Left lung (tissue), 10 donors: ENCODE measurements around the gene NAA40. TPM values are rescaled to one million over a fixed set of nuclear protein-coding genes. Genes with fewer than 3 reads are reported as not detected.
A peak's percentile ranks its signal among the peaks of the same experiment; 100 is the strongest.

Experiments used
- ATAC-seq: fragments of 200-7000 bp; cut with Tn5 transposase; one replicate; pipeline ENCODE4 v1.9.1; 2020; ENCODE audit warnings: moderate library complexity
- DNase-seq, 4 donors: peaks; one replicate each; pipeline ENCODE4 v3.0.0-alpha.2; 2013 to 2020
- H3K27ac ChIP-seq, 2 donors: fragments of 200-600 bp; sonication (generic) in 1 of 2; one replicate each; pipeline versions ENCODE4 v1.5.0 to v1.8.0; 2020 to 2021
- H3K27me3 ChIP-seq, 2 donors: fragments of 200-600 bp; sonication (generic) in 1 of 2; one replicate each; pipeline versions ENCODE4 v1.5.0 to v1.8.0; 2020 to 2021
- H3K36me3 ChIP-seq, 2 donors: fragments of 200-600 bp; sonication (generic) in 1 of 2; one replicate each; pipeline versions ENCODE4 v1.5.0 to v1.8.0; 2020 to 2021
- H3K4me1 ChIP-seq, 2 donors: fragments of 200-600 bp; one replicate each; pipeline ENCODE4 v1.8.0; 2021
- H3K4me3 ChIP-seq, 2 donors: fragments of 200-600 bp; sonication (generic) in 1 of 2; one replicate each; pipeline versions ENCODE4 v1.5.0 to v1.8.0; 2020 to 2021; ENCODE audit warnings: mild to moderate bottlenecking in 1 of 2
- H3K9me3 ChIP-seq, 2 donors: fragments of 200-600 bp; sonication (generic) in 1 of 2; one replicate each; pipeline versions ENCODE4 v1.5.0 to v1.8.0; 2020 to 2021
- intact Hi-C, 2 donors: fragments of 100-400 bp; cut with DNase I; formaldehyde crosslinking; loops; one replicate each; pipeline versions ENCODE4 v1.11.2 to v1.14.2; 2022
- polyA plus RNA-seq, 6 donors: library from polyadenylated mRNA; unstranded; fragments of 120-200 nt; gene quantifications; one replicate each; pipeline ENCODE4 v1.2.1, GENCODE V29; 2013; ENCODE audit not compliant: insufficient read length in 6 of 6
- total RNA-seq, 2 donors: library from RNA; stranded (reverse); fragmentation: NEBNext Ultra II Directional; extraction: Animal tissue kit (Norgen Biotek cat#: 25700); gene quantifications; one replicate each; pipeline ENCODE4 v1.2.1, GENCODE V29; 2021
- TF ChIP-seq, protein P1 (sequence below), 2 donors: fragments of 200-600 bp; sonication (generic) in 1 of 2; IDR thresholded peaks; one replicate each; pipeline versions ENCODE4 v1.5.0 to v1.8.0; 2021; ENCODE audit warnings: antibody characterized with exemption in 2 of 2
- donor health status: DM: no; HTN: yes; CAD: no.
- donor health status: DM: no; HTN: no; CAD: no.

NAA40 gene
- total and polyA plus RNA-seq, 8 donors = 15.9 to 34.8 (median 28.4) TPM

DNA sequence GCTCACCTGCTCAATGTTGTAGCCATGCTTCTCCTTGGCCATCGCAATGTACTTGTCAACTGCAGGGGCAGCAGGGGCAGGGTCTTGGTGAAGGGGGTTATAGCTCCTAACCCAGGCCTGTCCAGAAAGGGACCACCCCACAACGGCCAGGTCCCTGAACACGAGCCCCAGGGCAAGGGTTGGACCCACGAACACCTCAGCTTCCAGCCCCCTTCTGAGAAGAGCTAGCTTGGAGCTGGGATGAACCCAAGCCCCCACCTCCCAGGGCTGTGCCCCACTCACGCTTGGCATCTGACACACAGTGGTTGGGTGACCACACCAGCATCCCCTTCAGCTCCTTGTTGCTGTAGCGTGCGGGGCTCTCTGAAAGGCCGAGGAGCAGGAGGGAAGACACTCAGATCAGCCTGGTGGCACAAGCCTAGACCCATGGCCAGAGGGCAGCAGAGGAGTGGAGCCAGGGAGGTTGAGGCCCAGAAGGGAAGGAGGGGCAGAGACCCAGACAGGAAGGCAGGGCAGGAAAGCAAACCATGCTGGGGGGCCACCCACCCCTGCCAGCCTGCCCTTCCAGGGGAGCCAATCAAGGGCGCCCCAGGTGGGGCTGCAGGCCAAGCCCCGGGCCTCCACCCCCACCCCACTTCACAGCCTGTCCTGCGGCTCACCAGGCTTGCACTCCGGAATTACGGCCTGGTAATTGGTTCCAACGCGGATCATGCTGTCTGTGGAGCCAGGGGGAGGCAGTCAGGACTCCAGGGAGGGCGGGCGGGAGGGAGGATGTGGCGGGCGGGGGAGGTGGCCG lies 23.7 kb upstream of the NAA40 start:
- H3K4me3 ChIP-seq = no peak overlapping the region
- TF ChIP-seq, protein P1, sequence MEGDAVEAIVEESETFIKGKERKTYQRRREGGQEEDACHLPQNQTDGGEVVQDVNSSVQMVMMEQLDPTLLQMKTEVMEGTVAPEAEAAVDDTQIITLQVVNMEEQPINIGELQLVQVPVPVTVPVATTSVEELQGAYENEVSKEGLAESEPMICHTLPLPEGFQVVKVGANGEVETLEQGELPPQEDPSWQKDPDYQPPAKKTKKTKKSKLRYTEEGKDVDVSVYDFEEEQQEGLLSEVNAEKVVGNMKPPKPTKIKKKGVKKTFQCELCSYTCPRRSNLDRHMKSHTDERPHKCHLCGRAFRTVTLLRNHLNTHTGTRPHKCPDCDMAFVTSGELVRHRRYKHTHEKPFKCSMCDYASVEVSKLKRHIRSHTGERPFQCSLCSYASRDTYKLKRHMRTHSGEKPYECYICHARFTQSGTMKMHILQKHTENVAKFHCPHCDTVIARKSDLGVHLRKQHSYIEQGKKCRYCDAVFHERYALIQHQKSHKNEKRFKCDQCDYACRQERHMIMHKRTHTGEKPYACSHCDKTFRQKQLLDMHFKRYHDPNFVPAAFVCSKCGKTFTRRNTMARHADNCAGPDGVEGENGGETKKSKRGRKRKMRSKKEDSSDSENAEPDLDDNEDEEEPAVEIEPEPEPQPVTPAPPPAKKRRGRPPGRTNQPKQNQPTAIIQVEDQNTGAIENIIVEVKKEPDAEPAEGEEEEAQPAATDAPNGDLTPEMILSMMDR (IDR thresholded peaks at IDR 0.05) = no peak
- DNase-seq = no peak

DNA sequence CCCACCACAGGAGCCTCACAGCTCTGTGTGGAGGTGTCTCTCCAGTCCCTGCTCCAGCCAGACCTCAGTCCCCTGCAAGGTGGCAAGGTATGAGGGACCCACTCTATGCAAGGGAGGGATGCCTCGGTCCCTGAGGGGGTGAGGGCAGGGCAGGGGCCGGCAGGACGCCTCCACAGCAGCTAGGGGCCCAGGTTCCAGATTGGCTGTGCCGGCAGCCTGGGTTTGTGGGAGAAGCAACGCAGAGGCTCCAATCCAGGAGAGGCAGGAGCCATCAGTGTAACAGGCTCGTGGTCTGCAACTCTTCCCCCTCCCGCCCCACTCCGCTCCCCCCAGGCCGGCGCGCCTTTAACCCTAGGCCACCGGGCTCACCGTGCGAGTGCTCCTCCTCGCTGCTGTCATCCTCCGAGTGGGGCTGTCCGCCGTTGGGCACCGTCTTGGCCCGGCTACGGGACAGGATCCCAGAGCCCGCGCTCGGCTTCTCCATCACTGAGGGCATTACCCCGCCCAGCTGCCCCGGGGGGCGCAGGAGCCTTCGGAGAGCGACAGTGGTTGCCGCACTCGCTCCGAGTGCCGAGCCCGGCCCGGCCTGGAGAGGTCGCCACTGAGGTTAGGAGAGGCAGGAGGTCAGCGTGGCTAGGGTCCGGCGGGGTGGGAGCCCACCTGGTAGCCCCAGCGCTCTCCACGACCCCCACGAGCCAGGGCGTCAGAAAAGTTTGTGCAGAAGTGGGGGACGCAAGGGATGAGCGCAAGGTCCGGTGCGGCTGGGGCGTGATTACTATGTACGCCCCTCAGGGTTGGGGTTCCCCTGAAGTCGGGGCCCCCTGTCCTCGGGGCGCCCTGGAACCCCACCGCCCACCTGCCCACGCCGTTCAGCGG lies 22.6 kb upstream of the NAA40 start:
- peaks cover 25 to 52% of the 10 kb centered on the region in 2 donors for H3K4me1 ChIP-seq
- H3K4me3 ChIP-seq = peak overlapping the region; percentile 35 to 43
- DNase-seq (no peak), ATAC-seq (no peak)
- H3K36me3 ChIP-seq = peaks cover 0 to 4% of the 10 kb centered on the region in 2 donors
- peaks cover 0 to 59% of the 10 kb centered on the region in 2 donors for H3K27me3 ChIP-seq
- intact Hi-C loops = no loop called here
- H3K27ac ChIP-seq = no peak overlapping the region
- TF ChIP-seq, protein P1 (IDR thresholded peaks at IDR 0.05) = peak in 1 of 2 donors; percentile 12
- H3K9me3 ChIP-seq = no peaks in the 10 kb centered on the region

More for the DNA sequence above, 23.7 kb upstream of the NAA40 start:
- H3K9me3 ChIP-seq = no peaks in the 10 kb centered on the region
- H3K27ac ChIP-seq = no peak overlapping the region
- H3K4me1 ChIP-seq = peaks cover 25 to 45% of the 10 kb centered on the region in 2 donors
- H3K36me3 ChIP-seq = peaks cover 0 to 15% of the 10 kb centered on the region in 2 donors
- peaks cover 0 to 56% of the 10 kb centered on the region in 2 donors for H3K27me3 ChIP-seq
- intact Hi-C loops = no loop called here
- no peak for ATAC-seq

DNA sequence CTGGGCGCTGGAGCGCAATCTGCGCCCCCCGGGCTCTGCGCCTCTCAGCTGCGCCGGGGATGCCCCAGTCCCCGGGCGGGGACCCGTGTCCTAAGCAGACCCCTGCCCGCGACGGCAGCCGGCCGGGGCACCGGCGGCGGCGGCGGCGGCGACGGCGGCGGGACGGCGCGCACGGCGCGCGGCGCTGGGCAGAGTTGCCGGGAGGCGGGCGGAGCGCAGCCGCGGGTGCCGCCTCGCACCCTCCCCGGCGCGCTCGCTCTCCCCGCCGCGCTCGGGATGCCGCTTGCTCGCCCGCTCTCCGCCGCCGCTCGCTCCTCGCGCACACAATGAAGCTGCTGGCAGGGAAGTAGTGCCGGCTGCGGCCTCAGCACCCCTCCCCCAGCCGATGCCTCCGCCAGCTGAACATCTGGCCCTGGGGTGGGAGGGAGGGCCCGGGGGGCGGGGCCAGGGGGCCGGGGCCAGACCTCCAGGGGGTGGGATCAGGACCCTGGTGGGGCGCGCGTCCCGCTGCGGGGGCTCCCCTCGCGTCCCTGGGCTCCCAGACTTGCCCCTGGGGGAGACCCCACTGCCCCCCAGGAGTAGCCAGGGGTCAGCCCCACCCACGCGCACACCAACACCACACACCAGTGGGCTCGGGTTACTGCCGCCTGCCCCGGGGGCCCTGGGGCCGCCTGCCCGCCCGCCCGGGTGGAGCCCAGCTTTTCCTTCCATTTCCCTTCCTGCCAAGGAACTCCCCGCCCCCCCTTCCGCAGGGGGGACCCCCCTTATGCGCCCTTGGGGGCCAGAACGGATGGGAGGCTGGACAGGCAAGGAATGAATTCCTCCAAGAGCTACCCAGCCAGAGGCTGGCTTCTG lies 21.7 kb upstream of the NAA40 start, which contains the start of gene RCOR2:
Gene RCOR2 (minus strand): TSS at position 328 of the 855 bp plus-strand sequence. CDS start 708 bp downstream, outside the sequence.
- TF ChIP-seq, protein P1 (IDR thresholded peaks at IDR 0.05) = no peak
- Histone ChIP-seq H3K4me3 (peak within 1 kb of the TSS; percentile 35 to 43), H3K27me3 (peaks cover 0 to 59% of the 10 kb centered on the region in 2 donors), H3K4me1 (peaks cover 25 to 52% of the 10 kb centered on the region in 2 donors), H3K9me3 (no peaks in the 10 kb centered on the region), H3K27ac (peak within 1 kb of the TSS in 1 of 2 donors; percentile 69), H3K36me3 (no peaks in the 10 kb centered on the region)
- ATAC-seq (peak; percentile 48), DNase-seq (peak; percentile 66 to 89 (median 82))
- intact Hi-C loops = no loop called here

- Histone ChIP-seq H3K4me3 (peak overlapping the region; percentile 35), H3K36me3 (no peaks in the 10 kb centered on the region), H3K27ac (peak overlapping the region; percentile 18 to 69), H3K4me1 (peaks cover 25 to 52% of the 10 kb centered on the region in 2 donors), H3K9me3 (no peaks in the 10 kb centered on the region), H3K27me3 (peaks cover 0 to 59% of the 10 kb centered on the region in 2 donors)
- intact Hi-C loops = no loop called here
- TF ChIP-seq, protein P1 (IDR thresholded peaks at IDR 0.05) = no peak
- ATAC-seq (peak; percentile 56), DNase-seq (peak in 1 of 4 donors; percentile 51)
Measured at GRCh38 chr11:63917692-63918506, 20.9 kb upstream of the NAA40 start.
